22Rv1 (cell line): ENCODE data around the gene CAMTA1.

ENCODE experiments used
- H3K27ac ChIP-seq: fragments of 450-650 bp; 2 replicates; pipeline ENCODE4 v1.5.1; 2017
- CTCF ChIP-seq: fragments of 450-650 bp; IDR thresholded peaks from 2 replicates; pipeline ENCODE4 v1.5.1; 2017; ENCODE audit warnings: mild to moderate bottlenecking
- ZFX ChIP-seq: fragments of 450-650 bp; IDR thresholded peaks from 2 replicates; pipeline ENCODE4 v1.6.1; 2017; ENCODE audit warnings: antibody characterized with exemption, borderline replicate concordance

Gene CAMTA1

GRCh38 chr1:7422561-7422960 lies 637.3 kb downstream of the CAMTA1 start:
- no peak overlapping the region for H3K27ac ChIP-seq
- TF ChIP-seq ZFX, result no peak

GRCh38 chr1:7422966-7423365 lies 637.7 kb downstream of the CAMTA1 start:
- no peak overlapping the region for H3K27ac ChIP-seq
- TF ChIP-seq ZFX (no peak), CTCF (no peak)

GRCh38 chr1:7424352-7424890 lies 639.2 kb downstream of the CAMTA1 start:
- TF ChIP-seq CTCF (no peak), ZFX (no peak)
- no peak overlapping the region for H3K27ac ChIP-seq

- TF ChIP-seq CTCF (no peak), ZFX (no peak)
- H3K27ac ChIP-seq, result no peak overlapping the region
These were observed 640.0 kb downstream of the CAMTA1 start for GRCh38 chr1:7425229-7425628.

- no peak for TF ChIP-seq ZFX
- TF ChIP-seq CTCF, result no peak
- H3K27ac ChIP-seq, result no peak overlapping the region
These were observed 640.5 kb downstream of the CAMTA1 start for GRCh38 chr1:7425771-7426170.

GRCh38 chr1:7426780-7427604 lies 641.7 kb downstream of the CAMTA1 start:
- TF ChIP-seq ZFX (no peak), CTCF (no peak)
- no peak overlapping the region for H3K27ac ChIP-seq

- no peak overlapping the region for H3K27ac ChIP-seq
- TF ChIP-seq ZFX, result no peak
These were observed 642.5 kb downstream of the CAMTA1 start for GRCh38 chr1:7427605-7428300.

GRCh38 chr1:7429290-7429689 lies 644.0 kb downstream of the CAMTA1 start:
- no peak overlapping the region for H3K27ac ChIP-seq
- TF ChIP-seq CTCF (no peak), ZFX (no peak)
